ENCODE data around the gene CERCAM. TPM values are rescaled to one million over a fixed set of nuclear protein-coding genes. Genes with fewer than 3 reads are reported as not detected.

The CERCAM gene
- polyA plus RNA-seq, 2 of the 4 experiments (the other 2 are of a cell fraction), result 16.5 to 28.5 TPM

GRCh38 chr9:128415281-128415680 is 5.4 kb upstream of the CERCAM start:
- FAIRE-seq (no peak), DNase-seq (ENCODE audit: low read depth in 1 of 2, low spot score in 1 of 2) (no peak), ATAC-seq (no peak)
- no peak overlapping the region for H3K27ac ChIP-seq
- no peak overlapping the region for H3K4me3 ChIP-seq
- POLR2A ChIA-PET, result no interaction called here
- CTCF ChIA-PET, result interaction anchor here (1.1 to 7.0 kb wide), 5 partner anchors 16 to 64 kb away, joined by 3 to 52 read pairs (median 5); no protein-coding TSS in a partner anchor
- 60% methylated on average over 2 of the region's 2 CpGs for WGBS (ENCODE audit: missing lambda C conversion rate)
- peaks cover 9% of the 10 kb centered on the region; the same call in 2 of the 3 replicates for H3K4me1 ChIP-seq
- no peak overlapping the region for H3K4me2 ChIP-seq
- TF ChIP-seq EHF (CRISPR knock-in tag; IDR thresholded peaks at IDR 0.05) (no peak), PBX3 (IDR thresholded peaks at IDR 0.05) (no peak), HOXB13 (CRISPR knock-in tag; IDR thresholded peaks at IDR 0.05; ENCODE audit: low read depth) (no peak), GATA3 (IDR thresholded peaks at IDR 0.05; ENCODE audit: borderline replicate concordance) (no peak), RARB (CRISPR knock-in tag; IDR thresholded peaks at IDR 0.05) (no peak), FOSB (CRISPR knock-in tag; IDR thresholded peaks at IDR 0.05) (no peak), RFX5 (IDR thresholded peaks at IDR 0.05) (no peak), EP300 (IDR thresholded peaks at IDR 0.05) (no peak), KDM5A (IDR thresholded peaks at IDR 0.05) (no peak), ATOH8 (CRISPR knock-in tag; IDR thresholded peaks at IDR 0.05; ENCODE audit: low read depth) (no peak), ZNF302 (CRISPR knock-in tag; IDR thresholded peaks at IDR 0.05) (no peak), JUNB (IDR thresholded peaks at IDR 0.05) (no peak), NR3C1 (IDR thresholded peaks at IDR 0.05) (no peak), NPAS2 (CRISPR knock-in tag; IDR thresholded peaks at IDR 0.05; ENCODE audit: borderline replicate concordance) (no peak)
- no peaks in the 10 kb centered on the region for H3K9me3 ChIP-seq

- FAIRE-seq (no peak), DNase-seq (ENCODE audit: low read depth in 1 of 2, low spot score in 1 of 2) (no peak), ATAC-seq (no peak)
- CTCF ChIA-PET, result interaction anchor here (1.7 to 2.6 kb wide), 3 partner anchors 19 to 54 kb away, joined by 5 to 7 read pairs (median 6); no protein-coding TSS in a partner anchor
- TF ChIP-seq ESRRA (IDR thresholded peaks at IDR 0.05; ENCODE audit: borderline replicate concordance, low read length) (no peak), CBX8 (IDR thresholded peaks at IDR 0.05) (no peak), FOSB (CRISPR knock-in tag; IDR thresholded peaks at IDR 0.05) (no peak), MAFK (IDR thresholded peaks at IDR 0.05; ENCODE audit: partially characterized antibody) (peak; percentile 14), POLR2A (IDR thresholded peaks at IDR 0.05; ENCODE audit: low read length) (no peak), POLR2AphosphoS2 (conservative IDR thresholded peaks at IDR 0.05; ENCODE audit: low read length) (no peak)
- H3K27ac ChIP-seq, result no peak overlapping the region
- no peaks in the 10 kb centered on the region for H3K9me3 ChIP-seq
- no peak overlapping the region for H3K4me2 ChIP-seq
- no peak overlapping the region for H3K4me3 ChIP-seq
- WGBS (ENCODE audit: missing lambda C conversion rate), result 72% methylated on average over 6 of the region's 6 CpGs
- H3K4me1 ChIP-seq, result peaks cover 9% of the 10 kb centered on the region; the same call in 2 of the 3 replicates
- POLR2A ChIA-PET, result no interaction called here
Measured at GRCh38 chr9:128416014-128416413, 4.6 kb upstream of the CERCAM start.

GRCh38 chr9:128416432-128417019 is 4.1 kb upstream of the CERCAM start:
- Histone ChIP-seq H3K27ac (no peak overlapping the region), H3K4me3 (no peak overlapping the region), H3K4me1 (peaks cover 12% of the 10 kb centered on the region; the same call in 2 of the 3 replicates), H3K4me2 (no peak overlapping the region), H3K9me3 (no peaks in the 10 kb centered on the region)
- DNase-seq (ENCODE audit: low read depth in 1 of 2, low spot score in 1 of 2) (no peak), FAIRE-seq (no peak), ATAC-seq (no peak)
- CTCF ChIA-PET, result interaction anchor here (1.7 to 2.6 kb wide), 3 partner anchors 18 to 54 kb away, joined by 5 to 7 read pairs (median 6); no protein-coding TSS in a partner anchor
- WGBS (ENCODE audit: missing lambda C conversion rate), result 65% methylated on average over 6 of the region's 6 CpGs
- POLR2A ChIA-PET, result no interaction called here
- TF ChIP-seq SMC3 (IDR thresholded peaks at IDR 0.05) (no peak), BHLHE40 (IDR thresholded peaks at IDR 0.05; ENCODE audit: low read depth, low read length) (no peak), HOXA7 (CRISPR knock-in tag; IDR thresholded peaks at IDR 0.05) (no peak), ZFP36 (IDR thresholded peaks at IDR 0.05; ENCODE audit: borderline replicate concordance, partially characterized antibody) (no peak), FOSL2 (IDR thresholded peaks at IDR 0.05) (no peak), FOSL2 (CRISPR knock-in tag; IDR thresholded peaks at IDR 0.05) (no peak), EHMT2 (IDR thresholded peaks at IDR 0.05; ENCODE audit: low read depth) (no peak), MAX (IDR thresholded peaks at IDR 0.05) (no peak), TFCP2L1 (CRISPR knock-in tag; IDR thresholded peaks at IDR 0.05) (no peak), BCL3 (IDR thresholded peaks at IDR 0.05) (no peak), HOXB13 (CRISPR knock-in tag; IDR thresholded peaks at IDR 0.05; ENCODE audit: low read depth) (no peak)
